Cardiac muscle cell (in vitro differentiated cells and primary cell): ENCODE measurements around the gene CDT1. TPM values are rescaled to one million over a fixed set of nuclear protein-coding genes. Genes with fewer than 3 reads are reported as not detected.

Experiments
- DNase-seq, 2 donors: peaks; one replicate each; pipeline versions ENCODE4 v3.0.0 to v3.0.0-alpha.2; 2010 to 2017; ENCODE audit warnings: low read depth in 1 of 2, low spot score in 1 of 2
- H3K27ac ChIP-seq: fragments of 200-600 bp; sonication (generic); 2 replicates; pipeline ENCODE4 v1.5.1; 2016
- H3K27me3 ChIP-seq: fragments of 200-600 bp; sonication (generic); 2 replicates; pipeline ENCODE4 v1.6.0; 2016; ENCODE audit warnings: control low read depth
- H3K36me3 ChIP-seq: fragments of 200-600 bp; sonication (generic); 2 replicates; pipeline ENCODE4 v1.5.1; 2016; ENCODE audit warnings: control low read depth
- H3K4me1 ChIP-seq: fragments of 200-600 bp; sonication (generic); 2 replicates; pipeline ENCODE4 v1.8.1; 2017; ENCODE audit warnings: low read depth, mild to moderate bottlenecking, mixed run types
- H3K4me3 ChIP-seq: fragments of 200-600 bp; sonication (generic); 2 replicates; pipeline ENCODE4 v1.5.1; 2016; ENCODE audit warnings: mild to moderate bottlenecking
- H3K9me3 ChIP-seq: fragments of 200-600 bp; sonication (generic); 2 replicates; pipeline ENCODE4 v1.5.1; 2017; ENCODE audit warnings: low read depth, mild to moderate bottlenecking, control low read depth
- polyA plus RNA-seq: library from polyadenylated mRNA; unstranded; fragments of >200 nt; fragmentation: Nextera tagmentation; extraction: Ambion mirVana; gene quantifications from 2 replicates; pipeline ENCODE4 v1.2.1, GENCODE V29; 2016
- total RNA-seq: library from RNA; depleted of rRNA; stranded (reverse); fragments of >200 nt; gene quantifications from 2 replicates; pipeline ENCODE4 v1.2.3, GENCODE V29; 2016
- TF ChIP-seq, protein P1 (sequence below): IDR thresholded peaks from 2 replicates; pipeline ENCODE4 v1.5.1; 2012; ENCODE audit warnings: low read depth, mild to moderate bottlenecking, low read length

The CDT1 gene
- total and polyA plus RNA-seq, 2 experiments from 2014 or later = 17.9 to 29.6 TPM

DNA sequence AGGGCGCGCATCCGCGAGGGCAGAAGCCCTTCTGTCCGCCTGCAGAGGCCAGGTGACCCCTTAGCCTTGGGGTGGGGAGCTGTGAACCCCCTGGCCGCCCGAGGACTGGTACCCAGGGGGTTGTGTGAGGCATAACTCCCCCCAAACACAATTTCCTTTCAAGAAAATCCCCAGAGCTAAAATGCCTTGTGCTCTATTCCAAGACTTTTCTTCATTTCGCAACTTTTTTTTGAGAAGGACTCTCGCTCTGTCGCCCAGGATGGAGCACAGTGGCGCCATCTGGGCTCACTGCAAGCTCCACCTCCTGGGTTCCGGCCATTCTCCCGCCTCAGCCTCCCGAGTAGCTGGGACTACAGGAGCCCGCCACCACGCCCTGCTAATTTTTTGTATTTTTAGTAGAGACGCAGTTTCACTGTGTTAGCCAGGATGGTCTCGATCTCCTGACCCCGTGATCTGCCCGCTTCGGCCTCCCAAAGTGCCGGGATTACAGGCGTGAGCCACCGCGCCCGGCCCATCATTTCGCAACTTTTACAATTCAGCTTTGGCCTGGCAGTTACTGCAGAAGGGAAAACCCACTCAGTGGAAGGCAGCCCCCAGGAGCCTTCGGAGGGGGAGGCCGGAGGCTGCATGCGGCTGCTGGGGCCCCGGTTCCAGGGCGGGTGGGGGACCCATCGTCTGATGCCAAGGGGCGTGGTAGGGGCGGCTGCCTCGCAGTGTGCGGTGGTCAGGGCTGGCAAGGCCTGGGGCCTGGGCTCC, 9.1 kb downstream of the CDT1 start:
- Histone ChIP-seq H3K4me1 (peaks cover 9% of the 10 kb centered on the region), H3K9me3 (no peaks in the 10 kb centered on the region), H3K36me3 (peaks cover 6% of the 10 kb centered on the region), H3K4me3 (peak overlapping the region; percentile 67), H3K27ac (peak overlapping the region; percentile 84), H3K27me3 (no peaks in the 10 kb centered on the region)
- DNase-seq = peak in 1 of 2 donors; percentile 65
- TF ChIP-seq, protein P1, sequence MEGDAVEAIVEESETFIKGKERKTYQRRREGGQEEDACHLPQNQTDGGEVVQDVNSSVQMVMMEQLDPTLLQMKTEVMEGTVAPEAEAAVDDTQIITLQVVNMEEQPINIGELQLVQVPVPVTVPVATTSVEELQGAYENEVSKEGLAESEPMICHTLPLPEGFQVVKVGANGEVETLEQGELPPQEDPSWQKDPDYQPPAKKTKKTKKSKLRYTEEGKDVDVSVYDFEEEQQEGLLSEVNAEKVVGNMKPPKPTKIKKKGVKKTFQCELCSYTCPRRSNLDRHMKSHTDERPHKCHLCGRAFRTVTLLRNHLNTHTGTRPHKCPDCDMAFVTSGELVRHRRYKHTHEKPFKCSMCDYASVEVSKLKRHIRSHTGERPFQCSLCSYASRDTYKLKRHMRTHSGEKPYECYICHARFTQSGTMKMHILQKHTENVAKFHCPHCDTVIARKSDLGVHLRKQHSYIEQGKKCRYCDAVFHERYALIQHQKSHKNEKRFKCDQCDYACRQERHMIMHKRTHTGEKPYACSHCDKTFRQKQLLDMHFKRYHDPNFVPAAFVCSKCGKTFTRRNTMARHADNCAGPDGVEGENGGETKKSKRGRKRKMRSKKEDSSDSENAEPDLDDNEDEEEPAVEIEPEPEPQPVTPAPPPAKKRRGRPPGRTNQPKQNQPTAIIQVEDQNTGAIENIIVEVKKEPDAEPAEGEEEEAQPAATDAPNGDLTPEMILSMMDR = no peak

DNA sequence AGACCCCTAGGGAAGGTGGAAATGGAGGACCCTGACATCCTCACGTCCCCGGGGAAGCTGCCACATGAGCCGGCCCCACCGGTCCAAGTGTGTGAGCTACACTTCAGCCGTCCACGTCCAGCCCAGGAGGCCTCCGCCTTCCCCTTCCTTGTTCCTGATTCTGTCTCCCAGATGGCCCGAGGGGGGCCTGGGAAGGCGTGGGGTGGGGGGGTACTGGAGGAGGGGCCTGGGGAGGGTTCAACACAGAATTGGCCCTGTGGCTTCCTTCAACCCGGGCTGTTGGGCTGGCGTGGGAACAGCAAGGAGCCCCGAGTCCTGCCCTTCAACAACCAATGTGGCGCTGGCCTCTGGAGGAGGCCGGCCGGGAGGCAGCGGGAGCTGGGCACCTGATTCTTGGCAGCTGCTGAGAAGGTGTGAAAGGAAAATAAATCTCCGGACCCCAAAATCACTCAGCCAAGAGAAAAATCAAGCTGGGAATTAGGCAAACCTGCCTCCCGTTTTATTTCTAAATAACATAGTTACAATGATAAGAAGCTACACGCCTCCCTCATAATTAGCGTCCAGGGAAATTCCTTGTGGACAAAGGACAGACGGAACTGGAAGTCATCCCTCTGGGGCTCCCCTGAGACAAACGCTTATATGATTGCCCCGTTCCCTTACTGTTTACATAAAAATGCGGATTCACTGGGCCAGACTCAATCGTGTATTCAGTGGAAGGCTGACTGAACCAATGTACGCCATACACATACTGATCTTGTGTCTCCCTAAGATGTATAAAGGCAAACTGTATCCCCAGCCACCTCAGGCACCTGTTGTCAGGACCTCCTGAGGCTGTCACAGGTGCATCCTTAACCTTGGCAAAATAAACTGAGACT, 9.9 kb downstream of the CDT1 start:
- H3K27ac ChIP-seq = no peak overlapping the region
- no peak for DNase-seq
- H3K36me3 ChIP-seq = peaks cover 6% of the 10 kb centered on the region
- no peaks in the 10 kb centered on the region for H3K27me3 ChIP-seq
- H3K4me1 ChIP-seq = peaks cover 9% of the 10 kb centered on the region
- H3K4me3 ChIP-seq = no peak overlapping the region
- H3K9me3 ChIP-seq = no peaks in the 10 kb centered on the region
- TF ChIP-seq, protein P1 = no peak

DNA sequence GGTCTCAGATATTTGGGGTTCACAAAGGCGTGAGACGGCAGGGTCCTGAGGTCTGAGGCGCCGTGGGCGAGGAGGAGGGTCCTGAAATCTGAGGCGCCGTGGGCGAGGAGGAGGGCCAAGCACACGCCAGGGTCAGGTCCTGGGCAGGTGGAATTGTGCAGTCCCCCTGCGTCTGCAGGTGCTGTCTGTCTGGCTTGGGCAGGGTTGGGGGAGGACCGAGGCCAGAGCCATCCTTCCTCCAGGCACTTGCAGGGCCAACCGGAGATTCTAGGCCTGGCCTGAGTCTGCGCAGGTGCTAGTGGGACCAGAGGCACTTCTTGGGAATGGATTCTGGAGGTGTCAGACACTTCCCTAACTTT, 10.5 kb downstream of the CDT1 start:
- TF ChIP-seq, protein P1 = no peak
- H3K27ac ChIP-seq = no peak overlapping the region

DNA sequence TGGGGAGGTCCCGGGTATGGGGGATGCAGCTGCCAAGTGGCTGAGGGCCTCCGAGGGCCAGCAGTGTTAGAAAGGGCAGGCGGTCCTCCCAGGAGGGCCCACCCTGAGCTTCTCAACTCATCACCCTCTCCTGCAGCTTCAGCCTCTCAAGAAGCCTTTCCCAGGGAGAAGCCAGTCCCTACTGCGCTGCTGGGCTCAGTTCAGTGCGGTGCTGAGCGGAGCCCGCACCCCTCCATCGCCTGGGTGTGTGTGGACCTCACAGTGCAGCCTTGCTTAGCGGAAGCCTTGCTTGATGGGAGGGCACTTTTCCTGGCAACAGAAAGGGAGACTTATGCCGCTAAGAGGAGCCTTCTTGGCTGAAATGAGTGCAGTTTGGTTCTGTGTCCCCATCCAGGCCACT, 11.6 kb downstream of the CDT1 start:
- TF ChIP-seq, protein P1 = no peak
- Histone ChIP-seq H3K4me1 (peaks cover 9% of the 10 kb centered on the region), H3K4me3 (no peak overlapping the region), H3K27me3 (no peaks in the 10 kb centered on the region), H3K36me3 (no peaks in the 10 kb centered on the region), H3K27ac (no peak overlapping the region), H3K9me3 (no peaks in the 10 kb centered on the region)
- DNase-seq = no peak

More for the DNA sequence above, 10.5 kb downstream of the CDT1 start:
- Histone ChIP-seq H3K27me3 (no peaks in the 10 kb centered on the region), H3K36me3 (peaks cover 5% of the 10 kb centered on the region), H3K4me3 (no peak overlapping the region), H3K9me3 (no peaks in the 10 kb centered on the region), H3K4me1 (peaks cover 9% of the 10 kb centered on the region)
- no peak for DNase-seq

GRCh38 chr16:88815901-88816589, 12.5 kb downstream of the CDT1 start:
- TF ChIP-seq, protein P1 = peak; percentile 65
- Histone ChIP-seq H3K9me3 (no peaks in the 10 kb centered on the region), H3K4me1 (peaks cover 5% of the 10 kb centered on the region), H3K27me3 (no peaks in the 10 kb centered on the region), H3K27ac (no peak overlapping the region), H3K4me3 (no peak overlapping the region), H3K36me3 (no peaks in the 10 kb centered on the region)
- DNase-seq = peak; percentile 22 to 45
